ENCODE results near the gene ANTKMT.
"Not testable (repeated sequence)": the region's sequence is repeated elsewhere in the genome, so short reads cannot be mapped to it uniquely, and the experiment has no call there.

The ANTKMT gene

DNA sequence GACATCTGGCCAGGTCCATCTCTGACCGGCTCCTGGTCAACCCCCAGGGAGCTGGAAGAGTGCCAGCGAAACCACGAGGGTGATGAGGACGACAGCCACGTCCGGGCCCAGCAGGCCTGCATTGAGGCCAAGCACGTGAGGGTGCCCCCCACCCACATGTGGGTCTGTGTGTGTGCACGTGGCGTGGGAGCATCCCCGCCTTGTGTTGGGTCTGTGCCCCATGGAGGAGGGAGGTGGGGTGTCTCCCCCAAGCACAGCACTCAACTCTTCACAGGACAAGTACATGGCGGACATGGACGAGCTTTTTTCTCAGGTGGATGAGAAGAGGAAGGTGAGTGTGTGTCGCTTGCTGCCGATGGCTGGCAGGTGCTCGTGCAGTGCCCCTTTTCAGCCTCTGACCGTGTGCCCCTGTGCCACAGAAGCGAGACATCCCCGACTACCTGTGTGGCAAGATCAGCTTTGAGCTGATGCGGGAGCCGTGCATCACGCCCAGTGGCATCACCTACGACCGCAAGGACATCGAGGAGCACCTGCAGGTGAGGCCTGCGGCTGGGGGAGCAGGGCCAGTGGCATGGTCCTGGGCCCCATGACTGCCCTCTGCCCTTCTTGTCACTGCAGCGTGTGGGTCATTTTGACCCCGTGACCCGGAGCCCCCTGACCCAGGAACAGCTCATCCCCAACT lies 39.1 kb upstream of the ANTKMT start:
- no peak for DNase-seq

DNA sequence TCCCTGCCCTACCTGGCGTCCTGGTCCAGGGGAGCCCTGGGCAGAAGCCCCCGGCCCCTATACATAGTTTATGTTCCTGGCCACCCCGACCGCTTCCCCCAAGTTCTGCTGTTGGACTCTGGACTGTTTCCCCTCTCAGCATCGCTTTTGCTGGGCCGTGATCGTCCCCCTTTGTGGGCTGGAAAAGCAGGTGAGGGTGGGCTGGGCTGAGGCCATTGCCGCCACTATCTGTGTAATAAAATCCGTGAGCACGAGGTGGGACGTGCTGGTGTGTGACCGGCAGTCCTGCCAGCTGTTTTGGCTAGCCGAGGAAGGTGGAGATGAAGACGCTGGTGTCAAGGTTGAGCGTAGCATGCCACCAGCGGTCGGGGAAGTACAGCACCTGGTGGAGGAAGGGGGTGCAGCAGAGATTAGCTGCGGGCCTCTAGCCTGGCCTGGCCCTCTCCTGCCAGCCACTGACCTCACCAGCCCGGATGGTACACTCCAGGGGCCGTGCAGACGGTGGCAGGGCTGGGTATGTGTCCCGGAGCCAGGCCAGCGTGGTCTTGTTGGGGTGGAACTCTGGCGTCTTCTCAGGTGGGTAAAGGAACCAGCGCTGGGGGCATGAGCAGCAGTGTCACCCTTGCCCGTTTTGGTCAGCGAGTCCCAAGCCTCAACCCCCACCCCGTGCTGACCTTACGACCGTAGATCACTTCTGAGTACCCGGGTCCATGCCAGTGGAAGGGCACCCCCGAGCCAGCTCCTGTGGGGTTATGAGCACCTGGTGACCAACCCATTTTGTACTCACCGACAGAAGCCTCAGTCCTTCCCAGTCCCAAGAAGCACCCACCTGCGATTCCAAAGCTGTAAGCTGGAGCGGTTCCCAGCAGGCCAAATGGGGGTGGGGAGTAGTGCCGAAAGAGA lies 38.2 kb upstream of the ANTKMT start:
- no peak for DNase-seq

DNA sequence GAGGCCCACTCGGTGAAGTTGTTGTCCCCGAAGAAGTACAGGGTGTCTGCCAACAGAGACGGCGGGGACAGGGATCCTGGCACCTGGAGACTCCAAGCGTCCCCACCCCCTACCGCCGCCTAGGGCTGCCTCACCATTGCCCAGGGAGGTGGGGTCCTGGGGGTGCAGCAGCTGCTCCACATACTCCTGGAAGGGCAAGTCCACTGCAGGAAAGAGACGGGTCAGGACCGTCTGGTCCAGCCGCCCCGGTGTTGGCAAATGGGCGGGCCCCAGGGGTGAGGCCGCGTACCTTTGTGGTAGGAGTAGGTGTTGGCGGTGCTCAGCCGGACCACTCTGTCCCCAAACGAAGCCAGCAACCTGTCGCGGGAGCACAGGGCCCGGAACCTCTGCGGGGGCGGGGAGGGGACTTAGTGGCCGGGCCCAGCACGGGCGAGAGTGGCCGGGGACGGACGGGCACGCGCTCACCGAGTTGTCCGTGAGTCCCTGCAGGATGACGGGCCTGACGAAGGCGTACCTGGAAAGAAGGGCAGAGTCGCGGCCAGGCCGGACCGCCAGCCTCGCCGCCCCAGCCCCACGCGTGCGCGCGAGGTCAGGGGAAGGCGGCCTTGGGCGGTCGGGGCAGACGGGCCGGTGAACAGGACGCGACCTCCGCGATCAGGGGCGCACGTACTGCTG lies 37.4 kb upstream of the ANTKMT start:
- no peak for DNase-seq

DNA sequence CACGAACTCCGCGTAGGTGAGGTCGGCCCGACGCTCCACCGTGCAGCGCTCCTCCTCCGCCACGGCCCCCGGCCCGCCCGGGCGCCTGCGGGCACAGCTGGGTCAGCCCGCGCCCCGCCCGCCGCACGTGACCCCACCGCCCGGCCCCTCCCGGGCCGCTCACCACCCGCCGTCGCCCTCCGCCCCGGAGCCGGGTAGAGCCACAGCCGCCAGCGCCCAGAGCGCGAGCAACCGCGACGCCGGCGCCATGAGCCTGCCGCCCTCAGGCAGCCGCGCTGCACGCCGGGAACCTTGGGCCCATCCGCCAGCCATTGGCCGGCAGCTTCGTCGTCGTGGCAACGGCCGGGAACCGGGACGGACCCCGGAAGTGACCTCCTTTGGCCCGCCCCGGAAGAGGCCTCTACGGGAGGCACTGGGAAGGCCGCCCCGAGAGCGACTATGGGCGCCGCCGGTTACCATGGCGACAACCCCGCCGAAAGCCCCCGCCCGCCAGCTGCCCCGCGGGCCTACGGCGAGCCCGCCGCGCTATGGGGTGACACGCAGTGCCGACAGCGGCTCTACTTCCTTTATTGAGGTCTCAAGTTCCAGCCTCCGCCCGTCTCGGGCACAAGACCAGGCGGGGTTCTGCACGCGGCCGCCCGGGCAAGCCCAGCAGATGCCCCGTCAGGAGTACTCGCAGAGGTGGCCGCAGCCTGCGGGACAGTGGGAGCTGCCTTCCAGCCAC lies 36.7 kb upstream of the ANTKMT start, which contains the start of gene JMJD8:
Gene JMJD8 (minus strand): TSS at position 264 of the 724 bp plus-strand sequence. CDS start 15 bp downstream, at position 249.
- DNase-seq, result peak; percentile 93

DNA sequence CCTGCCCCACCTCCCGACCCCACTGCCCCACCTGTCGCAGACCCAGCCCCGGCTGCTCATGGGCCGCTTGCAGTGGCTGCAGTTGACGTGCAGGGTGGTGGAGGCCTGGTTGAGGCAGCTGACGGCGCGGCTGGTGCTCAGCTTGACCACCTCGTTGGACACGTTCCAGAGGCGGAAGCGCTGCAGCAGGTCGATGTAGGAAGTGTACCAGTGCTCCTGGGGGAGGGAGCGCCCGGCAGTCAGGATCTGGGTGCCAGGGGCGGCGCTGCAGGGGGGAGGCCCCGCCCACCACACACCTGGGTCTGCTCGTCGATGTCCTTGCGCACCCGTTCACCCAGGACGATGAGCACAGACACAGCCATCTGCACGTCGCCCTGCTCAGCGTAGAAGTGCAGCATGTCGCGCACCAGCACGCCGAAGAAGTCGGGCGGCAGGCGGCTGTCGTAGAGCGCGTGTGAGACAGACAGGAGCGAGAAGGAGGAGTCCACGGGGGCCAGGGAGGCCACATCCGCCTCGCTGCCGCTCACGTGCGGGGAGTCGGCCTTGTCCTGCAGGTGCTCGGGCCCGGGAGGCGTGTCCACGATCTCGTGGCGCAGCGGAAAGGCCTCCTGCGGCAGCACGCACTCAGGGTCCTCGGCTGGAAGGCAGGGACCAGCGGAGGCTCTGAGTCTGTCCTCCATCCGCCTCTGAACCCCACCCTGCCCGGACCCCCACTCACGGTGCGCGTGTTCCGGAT lies 35.8 kb upstream of the ANTKMT start:
- DNase-seq, result peak; percentile 87

DNA sequence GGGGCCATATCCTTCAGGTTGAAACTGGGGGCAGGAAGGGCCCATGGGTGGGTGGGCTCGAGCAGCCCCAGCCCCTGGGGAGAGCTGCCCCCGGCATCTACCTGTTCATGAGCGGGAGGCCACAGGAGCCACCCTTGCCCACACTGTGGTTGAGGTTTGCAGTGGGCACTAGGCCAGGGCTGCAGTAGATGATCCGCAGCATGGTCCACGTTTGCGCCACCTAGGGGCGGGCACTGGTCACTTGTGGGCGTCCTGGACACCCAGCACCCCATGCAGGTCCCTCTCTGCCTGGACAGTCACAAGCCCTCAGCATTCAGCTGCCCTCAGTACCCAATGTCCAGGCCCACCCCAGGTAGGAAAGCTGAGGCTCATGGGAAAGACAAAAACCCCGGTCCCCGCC lies 35.0 kb upstream of the ANTKMT start:
- DNase-seq, result no peak

DNA sequence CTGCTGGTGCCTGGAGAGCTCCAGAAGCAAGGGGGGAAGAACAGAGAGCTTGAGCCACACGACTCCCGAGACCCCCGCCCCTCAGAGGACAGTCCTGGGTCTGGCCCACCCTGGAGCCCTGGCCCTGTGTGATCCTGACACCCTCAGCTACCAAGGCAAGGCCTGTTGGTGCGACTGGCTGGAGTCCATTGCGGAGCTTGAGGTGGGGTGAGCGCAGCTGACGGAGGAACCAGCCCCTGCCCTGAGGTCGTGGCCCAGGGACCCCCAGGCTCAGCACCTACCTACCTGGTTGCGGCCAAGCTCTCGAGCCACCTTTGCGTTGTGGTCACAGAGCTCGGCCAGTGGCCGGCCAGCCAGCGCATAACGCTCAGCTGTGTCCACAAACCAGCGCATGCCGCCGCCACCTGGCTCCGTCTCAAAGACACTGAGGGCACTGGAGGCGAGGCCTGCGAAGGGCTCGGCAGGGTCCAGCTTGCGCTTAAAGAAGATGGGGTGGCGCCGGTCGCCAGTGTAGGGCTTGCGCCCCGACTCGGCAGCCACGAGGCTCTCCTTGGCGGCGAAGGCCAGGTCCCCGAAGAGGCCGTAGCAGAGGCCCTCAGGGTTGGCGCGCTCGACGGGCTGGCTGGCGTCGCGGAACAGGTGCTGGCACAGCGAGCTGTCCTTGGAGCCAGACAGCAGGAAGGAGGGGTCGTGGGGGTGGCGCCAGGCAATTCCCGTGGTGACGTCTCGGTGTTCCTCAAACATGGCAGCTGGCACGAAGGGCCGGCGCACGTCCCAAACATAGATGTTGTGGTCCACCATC lies 34.3 kb upstream of the ANTKMT start:
- DNase-seq, result no peak

DNA sequence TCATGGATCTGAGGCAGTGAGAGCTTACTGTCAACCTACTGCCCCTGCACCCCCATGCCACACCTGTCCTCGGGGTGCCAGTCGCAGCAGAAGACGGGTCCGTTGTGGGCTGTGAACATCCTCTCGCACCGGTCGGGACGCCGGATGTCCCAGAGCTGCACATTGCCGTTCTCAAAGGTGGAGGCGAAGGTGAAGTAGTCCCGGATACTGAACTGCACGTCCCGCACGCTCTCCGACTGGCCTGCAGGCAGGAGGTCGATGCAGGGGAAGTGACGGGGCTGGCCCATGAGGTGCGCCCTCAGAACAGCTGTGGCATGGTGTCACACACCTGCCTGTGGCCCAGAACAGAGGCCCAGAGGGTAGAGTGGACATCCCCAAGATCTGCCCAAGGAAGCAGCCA lies 33.4 kb upstream of the ANTKMT start:
- no peak for DNase-seq

DNA sequence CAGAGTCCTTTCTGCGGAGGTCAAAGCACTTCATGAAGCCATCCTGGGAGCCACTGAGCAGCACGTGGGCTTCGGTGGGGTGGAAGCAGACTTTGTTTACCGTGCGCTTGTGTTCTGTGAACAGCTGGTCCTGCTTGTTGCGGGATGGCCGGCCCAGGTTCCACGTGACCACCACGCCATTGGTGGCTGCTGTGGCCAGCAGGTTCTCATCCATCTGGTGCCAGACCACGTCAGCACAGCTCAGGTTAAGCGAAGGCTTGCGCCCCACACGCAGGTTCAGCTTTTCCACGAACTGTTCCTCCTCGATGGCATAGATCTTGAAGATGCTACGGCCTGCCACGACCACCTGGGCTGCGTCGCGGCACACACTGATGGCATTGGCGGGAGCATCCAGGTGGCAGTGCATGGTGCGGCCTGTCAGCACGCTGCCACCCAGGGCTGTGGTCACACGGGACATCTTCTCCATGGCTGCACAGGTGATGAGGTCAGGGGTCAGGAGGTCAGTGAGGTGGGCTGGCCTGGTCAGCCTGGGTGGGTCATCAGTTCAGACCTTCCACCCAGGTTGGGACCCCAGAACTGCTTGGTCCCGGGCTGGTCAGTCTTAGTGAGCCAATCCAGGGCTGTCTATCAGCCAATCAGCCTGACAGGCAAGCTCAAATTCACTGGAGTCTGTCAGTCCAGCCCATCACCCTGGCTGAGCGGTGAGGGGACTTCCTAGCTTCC lies 31.6 kb upstream of the ANTKMT start:
- no peak for DNase-seq

DNA sequence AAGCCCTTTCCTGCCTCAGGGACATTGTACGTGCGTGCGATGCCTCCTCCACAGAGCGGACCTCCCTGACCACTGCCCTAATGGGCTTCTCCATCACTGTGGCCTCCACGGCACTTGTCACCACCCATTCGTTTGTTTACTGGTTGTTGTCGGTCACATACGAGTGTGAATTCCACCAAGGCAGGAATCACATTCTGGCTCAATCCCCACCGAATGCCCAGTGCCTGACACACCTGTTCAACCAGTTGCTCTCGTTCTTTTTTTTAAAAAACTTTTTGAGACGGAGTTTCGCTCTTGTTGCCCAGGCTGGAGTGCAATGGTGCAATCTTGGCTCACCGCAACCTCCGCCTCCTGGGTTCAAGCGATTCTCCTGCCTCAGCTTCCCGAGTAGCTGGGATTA lies 29.7 kb upstream of the ANTKMT start:
- not testable (repeated sequence) for DNase-seq

DNA sequence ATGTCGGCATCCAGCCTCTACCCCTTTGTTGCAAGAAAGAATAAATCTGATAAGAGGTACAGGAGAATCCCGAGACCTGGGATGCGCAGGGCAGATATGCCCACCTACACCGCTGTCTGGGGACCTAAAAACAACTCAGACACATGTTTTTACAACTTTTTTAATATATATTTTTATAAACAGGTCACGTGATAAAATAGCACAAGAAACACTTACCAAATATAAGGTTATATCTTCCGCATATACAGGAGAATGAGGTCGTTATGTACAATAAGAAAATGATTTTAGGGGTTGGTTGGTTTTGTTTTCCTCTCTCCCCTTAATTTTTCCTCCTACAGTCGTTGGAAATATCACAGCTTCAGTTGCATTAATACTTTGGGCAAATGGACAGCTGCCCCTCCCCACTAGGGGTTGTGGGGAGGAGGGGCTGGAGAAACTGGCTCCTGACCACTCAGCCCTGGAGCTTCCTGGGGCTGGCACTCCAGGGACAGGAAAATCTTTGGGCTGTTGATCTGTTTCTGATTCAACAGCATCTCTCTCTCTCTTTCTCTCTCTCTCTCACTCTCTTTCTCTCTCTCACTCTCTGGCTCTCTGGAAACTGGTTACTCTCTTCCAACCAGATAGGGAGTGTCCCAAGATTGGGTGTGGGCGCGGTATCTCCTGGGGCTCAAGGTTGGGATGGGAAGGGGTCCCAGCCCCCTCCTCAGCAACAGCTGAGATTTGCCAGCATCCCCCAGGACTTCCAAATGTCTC lies 28.4 kb upstream of the ANTKMT start:
- DNase-seq, result no peak

DNA sequence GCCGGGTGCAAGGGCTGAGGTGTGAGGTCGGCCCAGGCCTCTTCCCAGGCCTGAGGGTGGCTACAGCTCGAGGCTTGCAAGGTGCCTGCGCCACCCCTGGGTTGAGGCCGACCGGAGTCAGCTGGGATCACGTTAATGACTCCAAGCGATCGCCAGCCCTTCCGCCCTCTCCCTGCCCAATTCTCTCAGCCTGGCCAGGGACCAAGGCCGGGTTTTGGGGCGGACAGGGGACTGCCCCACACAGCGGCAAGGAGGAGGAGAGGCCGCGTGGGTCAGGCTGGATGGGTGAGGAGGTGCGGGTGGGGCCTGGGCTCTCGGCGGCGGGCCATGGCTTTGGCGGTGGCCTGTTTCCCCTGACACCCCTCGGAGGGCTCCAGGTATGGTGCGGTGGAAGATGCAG lies 27.6 kb upstream of the ANTKMT start:
- no peak for DNase-seq

DNA sequence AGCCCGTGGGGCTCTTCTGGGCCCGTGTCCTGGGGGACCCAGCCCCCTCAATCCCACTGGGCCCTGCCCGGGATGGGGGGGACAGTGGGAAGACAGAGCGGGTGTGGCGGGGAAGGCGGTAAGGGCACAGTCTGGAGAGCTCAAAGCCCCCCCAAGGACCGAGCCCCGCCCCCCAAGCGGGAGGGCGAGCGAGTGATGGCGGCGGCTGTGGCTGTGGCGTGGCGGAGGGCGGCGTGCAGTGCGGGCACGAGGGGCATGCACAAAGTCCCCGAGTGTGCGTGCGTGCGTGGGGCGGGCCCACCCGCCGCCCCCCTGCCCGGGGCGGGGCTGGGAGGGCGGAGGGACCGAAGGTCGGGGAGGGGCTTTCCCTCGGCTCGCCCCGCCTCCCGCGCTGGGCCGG lies 27.2 kb upstream of the ANTKMT start:
- no peak for DNase-seq

DNA sequence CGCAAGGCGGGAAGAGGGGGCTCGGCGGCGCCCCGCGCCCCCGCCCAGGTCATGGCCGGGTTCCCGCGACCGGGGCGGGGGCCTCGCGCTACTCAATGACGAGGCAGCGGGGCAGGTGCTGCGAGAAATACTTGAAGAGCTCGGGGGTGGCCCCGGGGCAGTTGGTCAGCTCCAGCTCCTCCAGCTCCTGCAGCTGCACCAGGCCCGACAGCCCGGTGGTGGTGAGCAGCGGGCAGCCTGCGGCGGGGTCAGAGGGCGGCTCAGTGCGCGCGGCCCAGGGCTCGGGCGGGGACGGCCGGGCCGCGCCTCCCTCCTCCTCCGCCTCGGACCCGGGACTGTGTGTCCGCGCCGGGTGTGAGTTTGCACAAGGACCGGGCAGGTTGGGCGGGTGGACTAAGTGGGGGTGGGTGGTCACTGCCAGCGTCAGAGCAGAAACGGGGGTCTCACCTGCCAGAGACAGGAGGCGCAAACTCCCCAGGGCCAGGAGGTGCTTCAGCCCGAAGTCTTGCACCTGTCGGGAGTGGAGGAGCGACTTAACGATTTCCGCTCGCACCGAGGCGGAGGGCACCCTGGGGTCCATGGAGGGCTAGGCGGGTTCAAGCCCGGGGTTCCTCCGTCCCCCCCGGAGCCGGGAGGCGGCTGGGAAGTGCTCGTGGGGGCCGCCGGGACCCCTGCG lies 26.6 kb upstream of the ANTKMT start:
- no peak for DNase-seq

DNA sequence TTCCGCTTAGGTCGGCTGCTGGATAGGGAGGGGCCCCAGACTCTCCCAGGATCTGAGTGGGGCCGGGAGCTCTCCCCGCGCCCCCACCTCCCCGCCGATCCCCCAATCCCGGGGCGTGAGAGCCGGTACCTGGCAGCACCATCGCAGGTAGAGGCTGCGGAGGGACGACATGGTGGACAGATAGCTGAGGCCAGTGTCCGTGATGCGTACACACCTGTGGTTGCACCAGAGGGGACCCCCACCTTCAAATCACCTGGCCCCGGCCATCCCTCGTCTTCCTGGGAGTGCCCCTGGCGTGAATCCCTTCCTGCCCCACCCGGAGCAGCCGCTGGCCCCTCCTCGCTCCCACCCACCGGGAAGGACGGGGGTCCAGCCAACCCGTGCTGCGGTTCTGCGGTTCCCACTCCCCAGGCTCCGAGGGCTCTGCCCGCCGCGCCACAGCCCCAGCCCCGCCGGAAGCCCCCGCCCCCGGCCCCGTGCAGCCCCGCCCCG lies 26.0 kb upstream of the ANTKMT start:
- no peak for DNase-seq

DNA sequence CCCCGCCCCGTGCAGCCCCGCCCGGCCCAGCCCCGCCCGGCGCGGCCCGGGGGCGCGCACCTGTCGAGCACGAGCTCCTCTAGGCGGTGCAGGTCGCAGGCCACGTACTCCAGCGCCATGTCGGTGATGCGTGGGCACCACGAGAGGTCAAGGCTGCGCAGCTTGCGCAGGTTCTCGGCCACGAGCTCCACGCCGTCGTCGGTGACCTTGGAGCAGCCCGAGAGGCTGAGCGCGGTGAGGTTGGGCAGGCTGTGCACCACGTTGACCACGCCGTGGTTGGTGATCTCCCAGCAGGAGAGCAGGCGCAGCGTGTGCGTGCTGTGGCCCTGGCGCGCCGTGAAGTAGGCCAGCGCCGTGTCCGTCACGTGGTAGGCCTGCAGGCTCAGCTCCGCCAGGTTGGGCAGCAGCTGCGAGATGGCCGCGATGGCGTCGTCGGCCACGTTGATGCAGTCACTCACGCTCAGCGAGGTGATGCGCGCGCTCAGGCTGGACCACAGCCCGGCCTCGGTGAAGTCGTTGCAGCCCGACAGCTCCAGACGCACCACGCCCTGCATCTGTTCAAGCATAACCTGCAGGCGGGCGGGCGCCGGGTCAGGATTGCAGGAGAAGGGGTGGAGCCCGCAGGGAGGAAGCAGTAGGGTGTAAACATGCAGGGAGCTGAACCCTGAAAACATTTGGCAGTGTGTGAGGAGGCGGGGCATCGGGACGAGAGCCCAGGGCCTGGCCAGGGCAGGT lies 25.4 kb upstream of the ANTKMT start:
- peak; percentile 97 for DNase-seq

DNA sequence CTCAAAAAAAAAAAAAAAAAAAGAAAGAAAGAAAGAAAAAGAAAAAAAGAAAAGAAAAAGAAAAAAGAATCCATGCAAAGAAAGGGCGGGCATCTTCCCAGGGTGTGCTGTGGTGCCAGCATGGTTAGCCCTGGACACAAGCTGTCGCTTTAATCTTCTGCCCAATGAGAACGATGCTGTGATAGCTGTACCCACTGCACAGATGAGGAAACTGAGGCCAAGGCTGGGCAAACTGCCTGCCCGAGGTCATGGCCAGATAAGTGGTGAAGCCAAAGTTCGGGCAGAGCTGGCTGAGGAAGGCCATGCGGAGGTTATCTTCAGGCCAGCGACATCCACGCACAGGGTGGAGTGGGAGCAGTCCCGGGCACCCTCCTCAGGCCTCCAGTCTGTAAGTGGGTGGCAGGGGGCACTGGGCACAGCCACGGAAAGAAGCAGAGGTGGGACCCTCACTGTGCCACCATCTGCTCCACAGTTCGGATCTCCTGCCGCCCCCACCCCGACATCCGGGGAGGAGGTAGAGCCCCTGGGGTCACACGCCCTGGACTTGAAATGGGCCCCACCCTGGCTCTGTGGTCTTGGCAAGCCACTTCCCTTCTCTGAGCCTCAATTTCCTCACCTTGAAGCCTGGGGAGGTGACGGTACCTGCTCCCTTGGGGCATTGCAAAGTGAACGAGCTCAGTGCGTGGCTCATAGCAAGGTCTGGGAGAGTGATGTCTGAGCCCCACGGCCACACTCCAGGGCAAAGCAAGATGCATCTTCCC lies 21.9 kb upstream of the ANTKMT start:
- DNase-seq, result no peak
